ENCODE results near the gene SMIM24.

SMIM24 gene

DNA sequence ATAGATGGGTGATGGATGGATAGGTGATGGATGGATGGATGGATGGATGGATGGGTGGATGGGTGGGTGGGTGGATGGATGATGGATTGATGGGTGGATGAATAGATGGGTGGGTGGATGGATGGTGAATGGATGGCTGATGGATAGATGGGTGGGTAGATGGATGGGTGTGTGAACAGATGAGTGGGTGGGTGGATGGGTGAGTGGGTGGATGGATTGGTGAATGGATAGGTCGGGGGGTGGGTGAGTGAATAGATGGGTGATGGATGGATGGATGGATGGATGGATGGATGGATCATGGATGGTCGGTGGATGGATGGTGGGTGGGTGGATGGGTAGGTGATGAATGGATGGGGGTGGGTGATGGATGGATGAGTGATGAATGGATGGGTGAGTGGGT is 3.5 kb downstream of the SMIM24 start:
- TF ChIP-seq, protein P1, sequence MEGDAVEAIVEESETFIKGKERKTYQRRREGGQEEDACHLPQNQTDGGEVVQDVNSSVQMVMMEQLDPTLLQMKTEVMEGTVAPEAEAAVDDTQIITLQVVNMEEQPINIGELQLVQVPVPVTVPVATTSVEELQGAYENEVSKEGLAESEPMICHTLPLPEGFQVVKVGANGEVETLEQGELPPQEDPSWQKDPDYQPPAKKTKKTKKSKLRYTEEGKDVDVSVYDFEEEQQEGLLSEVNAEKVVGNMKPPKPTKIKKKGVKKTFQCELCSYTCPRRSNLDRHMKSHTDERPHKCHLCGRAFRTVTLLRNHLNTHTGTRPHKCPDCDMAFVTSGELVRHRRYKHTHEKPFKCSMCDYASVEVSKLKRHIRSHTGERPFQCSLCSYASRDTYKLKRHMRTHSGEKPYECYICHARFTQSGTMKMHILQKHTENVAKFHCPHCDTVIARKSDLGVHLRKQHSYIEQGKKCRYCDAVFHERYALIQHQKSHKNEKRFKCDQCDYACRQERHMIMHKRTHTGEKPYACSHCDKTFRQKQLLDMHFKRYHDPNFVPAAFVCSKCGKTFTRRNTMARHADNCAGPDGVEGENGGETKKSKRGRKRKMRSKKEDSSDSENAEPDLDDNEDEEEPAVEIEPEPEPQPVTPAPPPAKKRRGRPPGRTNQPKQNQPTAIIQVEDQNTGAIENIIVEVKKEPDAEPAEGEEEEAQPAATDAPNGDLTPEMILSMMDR (IDR thresholded peaks at IDR 0.05; ENCODE audit: insufficient read depth, low read depth, low read length, missing control alignments), result no peak
- DNase-seq (ENCODE audit: low read depth), result no peak
- no peak overlapping the region for H3K4me3 ChIP-seq (ENCODE audit: low read length)

DNA sequence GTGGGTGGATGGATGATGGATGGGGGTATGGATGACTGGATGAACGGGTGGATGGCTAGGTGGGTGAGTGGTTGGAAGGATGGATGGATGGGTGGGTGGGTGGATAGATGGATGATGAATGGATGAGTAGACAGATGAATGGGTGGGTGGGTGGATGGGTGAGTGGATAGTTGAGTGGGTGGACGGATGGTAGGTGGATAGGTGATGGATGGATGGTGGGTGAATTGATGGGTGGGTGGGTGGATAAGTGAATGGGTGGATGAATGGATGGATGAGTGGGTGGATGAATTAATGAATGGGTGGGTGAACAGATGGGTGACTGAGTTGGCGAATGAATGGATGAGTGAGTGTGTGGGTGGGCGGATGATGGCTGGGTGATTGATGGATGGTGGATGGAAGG is 4.9 kb downstream of the SMIM24 start:
- H3K4me3 ChIP-seq (ENCODE audit: low read length), result no peak overlapping the region
- TF ChIP-seq, protein P1 (IDR thresholded peaks at IDR 0.05; ENCODE audit: insufficient read depth, low read depth, low read length, missing control alignments), result no peak
- no peak for DNase-seq (ENCODE audit: low read depth)

DNA sequence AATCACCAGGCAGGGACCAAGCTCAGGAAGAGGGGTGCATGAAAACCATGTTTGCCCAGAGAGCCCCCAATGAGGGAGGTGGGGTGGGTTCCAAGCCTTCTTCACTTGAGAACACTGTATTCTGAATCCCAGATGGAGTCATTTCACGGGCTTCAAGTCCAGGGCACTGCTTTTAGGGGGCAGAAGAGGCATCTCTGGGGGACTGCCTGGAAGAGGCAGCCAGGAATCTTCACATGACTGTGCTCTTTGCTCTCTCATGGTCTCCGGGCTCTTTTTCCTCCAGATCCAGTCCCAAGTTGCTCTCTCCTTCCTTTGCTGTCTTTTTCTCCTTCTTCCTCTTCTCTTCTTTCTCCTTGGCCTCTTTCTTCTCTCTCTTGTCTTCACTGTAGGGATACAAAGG is 5.7 kb downstream of the SMIM24 start:
- H3K4me3 ChIP-seq (ENCODE audit: low read length), result no peak overlapping the region
- TF ChIP-seq, protein P1 (IDR thresholded peaks at IDR 0.05; ENCODE audit: insufficient read depth, low read depth, low read length, missing control alignments), result no peak
- no peak for DNase-seq (ENCODE audit: low read depth)

DNA sequence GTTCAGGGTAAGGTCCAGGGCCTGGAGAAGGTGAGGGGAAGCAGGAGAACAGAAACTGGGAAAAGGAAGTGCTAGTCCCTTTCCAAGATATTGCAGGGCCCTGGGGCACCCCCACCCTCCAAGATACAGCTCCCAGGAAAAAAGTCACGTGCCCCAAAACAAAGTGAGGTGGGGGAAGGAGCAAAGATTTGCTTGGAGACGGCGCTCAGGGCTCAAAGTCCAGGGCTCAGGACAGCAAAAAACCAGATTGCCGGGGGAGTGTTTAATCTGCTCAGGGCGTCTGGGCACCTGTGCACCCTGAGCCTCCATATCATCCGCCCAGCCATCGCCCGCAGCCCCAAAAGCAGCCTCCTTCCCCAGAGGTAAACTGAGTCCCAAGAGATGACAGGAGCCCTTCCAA is 6.3 kb downstream of the SMIM24 start:
- TF ChIP-seq, protein P1 (IDR thresholded peaks at IDR 0.05; ENCODE audit: insufficient read depth, low read depth, low read length, missing control alignments), result no peak
- no peak overlapping the region for H3K4me3 ChIP-seq (ENCODE audit: low read length)

DNA sequence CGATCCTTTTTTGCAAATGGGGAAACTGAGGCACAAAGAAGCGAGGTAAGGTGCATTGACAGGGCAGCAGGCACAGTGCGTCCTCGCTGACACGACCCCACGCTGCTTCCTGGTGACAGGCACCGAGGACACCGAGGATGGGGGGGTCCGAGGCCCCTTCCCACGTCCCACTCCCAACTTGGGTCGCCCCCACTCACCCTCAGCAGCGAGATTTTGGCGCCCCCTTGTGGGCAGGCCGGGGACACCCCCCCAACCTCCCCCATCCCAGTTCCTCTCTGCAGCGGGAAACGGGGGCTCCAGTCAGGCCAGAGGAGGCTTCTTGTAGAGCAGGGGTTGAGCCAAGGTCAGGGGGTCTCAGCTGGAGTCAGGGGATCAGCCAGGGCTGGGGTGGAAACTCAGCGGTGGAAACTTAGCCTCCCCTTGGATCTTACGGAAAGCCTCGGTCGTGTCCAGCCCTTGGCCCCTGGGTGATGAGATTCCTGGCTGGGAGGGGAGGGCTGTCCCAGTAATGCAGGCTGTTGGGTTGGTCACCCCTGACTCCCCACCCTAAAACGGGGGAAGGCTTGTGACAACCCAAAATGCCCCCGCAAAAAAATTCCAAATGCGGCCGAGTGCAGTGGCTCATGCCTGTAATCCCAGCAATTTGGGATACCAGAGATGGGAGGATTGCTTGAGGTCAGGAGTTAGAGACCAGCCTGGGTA is 8.2 kb downstream of the SMIM24 start:
- DNase-seq (ENCODE audit: low read depth), result no peak

More for the DNA sequence above, 6.3 kb downstream of the SMIM24 start:
- DNase-seq (ENCODE audit: low read depth), result no peak

DNA sequence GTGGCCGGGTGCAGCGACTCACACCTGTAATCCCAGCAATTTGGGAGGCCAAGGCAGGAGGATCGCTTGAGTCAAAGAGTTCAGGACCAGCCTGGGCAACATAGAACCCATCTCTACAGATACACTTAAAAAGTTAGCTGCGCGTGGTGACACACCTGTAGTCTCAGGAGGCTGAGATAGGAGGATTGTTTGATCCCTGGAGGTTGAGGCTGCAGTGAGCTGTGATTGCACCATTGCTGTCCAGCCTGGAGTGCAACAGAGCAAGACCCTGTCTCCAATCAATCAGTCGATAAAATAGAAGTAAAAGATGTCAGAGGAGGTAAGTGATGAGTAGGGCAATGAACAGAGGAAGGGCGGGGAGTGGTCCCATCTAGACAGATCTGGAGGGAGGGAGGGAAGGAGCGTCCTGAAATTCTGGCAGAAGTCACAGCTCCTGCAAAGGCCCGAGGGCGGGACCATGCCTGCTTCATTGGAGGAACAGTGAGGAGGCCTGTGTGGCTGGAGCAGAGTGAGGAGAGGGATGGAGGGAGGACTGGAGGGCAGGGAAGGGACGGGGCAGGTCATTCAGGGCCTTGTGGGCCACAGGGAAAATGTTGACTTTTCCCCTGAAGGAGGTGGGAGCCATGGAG is 9.7 kb downstream of the SMIM24 start:
- TF ChIP-seq, protein P1 (IDR thresholded peaks at IDR 0.05; ENCODE audit: insufficient read depth, low read depth, low read length, missing control alignments), result no peak
- no peak for DNase-seq (ENCODE audit: low read depth)
- no peak overlapping the region for H3K4me3 ChIP-seq (ENCODE audit: low read length)

More for the DNA sequence above, 8.2 kb downstream of the SMIM24 start:
- TF ChIP-seq, protein P1 (IDR thresholded peaks at IDR 0.05; ENCODE audit: insufficient read depth, low read depth, low read length, missing control alignments), result peak; percentile 79
- no peak overlapping the region for H3K4me3 ChIP-seq (ENCODE audit: low read length)

All from epithelial cell of esophagus (primary cell).